Psoas muscle (tissue), 8 donors: ENCODE measurements around the gene GSE1. TPM values are rescaled to one million over a fixed set of nuclear protein-coding genes. Genes with fewer than 3 reads are reported as not detected.

Experiments
- ATAC-seq, 4 donors: fragments of 200-7000 bp; cut with Tn5 transposase; one replicate each; pipeline ENCODE4 v1.9.1; 2020; ENCODE audit warnings: moderate library complexity in 3 of 4, mild to moderate bottlenecking in 2 of 4
- DNase-seq, 2 donors: peaks; one replicate each; pipeline ENCODE4 v3.0.0-alpha.2; 2020
- H3K27ac ChIP-seq: fragments of 200-600 bp; one replicate; pipeline ENCODE4 v1.8.0; 2022
- H3K27me3 ChIP-seq, 3 donors: fragments of 200-600 bp in 1 of 3; one replicate each; pipeline versions ENCODE4 v1.6.1 to v1.8.0; 2013 to 2022; ENCODE audit warnings: low read length in 2 of 3, mild to moderate bottlenecking in 2 of 3, moderate library complexity in 1 of 3; ENCODE audit not compliant: insufficient read depth in 3 of 3
- H3K36me3 ChIP-seq, 2 donors: fragments of 200-600 bp in 1 of 2; one replicate each; pipeline versions ENCODE4 v1.6.1 to v1.8.0; 2013 to 2022; ENCODE audit warnings: low read depth in 1 of 2, mild to moderate bottlenecking in 1 of 2, moderate library complexity in 1 of 2; ENCODE audit not compliant: insufficient read depth in 1 of 2
- H3K4me1 ChIP-seq: fragments of 200-600 bp; one replicate; pipeline ENCODE4 v1.8.0; 2022
- H3K4me3 ChIP-seq: fragments of 200-600 bp; one replicate; pipeline ENCODE4 v1.8.0; 2022; ENCODE audit warnings: mild to moderate bottlenecking
- H3K9me3 ChIP-seq: fragments of 200-600 bp; one replicate; pipeline ENCODE4 v1.8.0; 2022
- WGBS, 3 donors: extraction: QIAGEN DNeasy Blood & Tissue Kit; methylation state at CpG; one replicate each; pipeline versions ENCODE4 v1.1.6 to v1.1.7; 2013; 5-methylcytosine and 5-hydroxymethylcytosine counted together
- intact Hi-C, 2 donors: fragments of 100-400 bp; cut with DNase I; formaldehyde crosslinking; loops; one replicate each; pipeline versions ENCODE4 v1.11.0 to v1.14.2; 2022
- polyA plus RNA-seq, 3 donors: library from polyadenylated mRNA; stranded (reverse); fragments of 200-250 nt; gene quantifications; one replicate each; pipeline ENCODE4 v1.2.3, GENCODE V29; 2013
- total RNA-seq, 4 donors: library from RNA; stranded (reverse); fragmentation: NEBNext Ultra II Directional in 2 of 4; extraction: Animal tissue kit (Norgen Biotek cat#: 25700) in 2 of 4; gene quantifications; one replicate each; pipeline versions ENCODE4 v1.2.1 to v1.2.4, GENCODE V29; 2021 to 2023
- TF ChIP-seq, protein P1 (sequence below): fragments of 200-600 bp; IDR thresholded peaks from one replicate; pipeline ENCODE4 v1.8.0; 2022; ENCODE audit warnings: antibody characterized with exemption
- donor health status: healthy with polysubstance abuse.
- donor health status: DM: no; HTN: no; CAD: no; lungs with moderate emphysema.
- donor health status: Bipolar disorder and iron deficiency.
- donor health status: healthy.
- donor health status: DM: yes; HTN: yes; CAD: no.
- donor health status: DM: no; HTN: no; CAD: no.
- donor health status: DM: no; HTN: no; CAD: no.
- donor health status: DM: yes; HTN: yes; CAD: no.

The GSE1 gene
- total and polyA plus RNA-seq, 7 donors: 10.8 to 90.5 (median 47.0) TPM

DNA sequence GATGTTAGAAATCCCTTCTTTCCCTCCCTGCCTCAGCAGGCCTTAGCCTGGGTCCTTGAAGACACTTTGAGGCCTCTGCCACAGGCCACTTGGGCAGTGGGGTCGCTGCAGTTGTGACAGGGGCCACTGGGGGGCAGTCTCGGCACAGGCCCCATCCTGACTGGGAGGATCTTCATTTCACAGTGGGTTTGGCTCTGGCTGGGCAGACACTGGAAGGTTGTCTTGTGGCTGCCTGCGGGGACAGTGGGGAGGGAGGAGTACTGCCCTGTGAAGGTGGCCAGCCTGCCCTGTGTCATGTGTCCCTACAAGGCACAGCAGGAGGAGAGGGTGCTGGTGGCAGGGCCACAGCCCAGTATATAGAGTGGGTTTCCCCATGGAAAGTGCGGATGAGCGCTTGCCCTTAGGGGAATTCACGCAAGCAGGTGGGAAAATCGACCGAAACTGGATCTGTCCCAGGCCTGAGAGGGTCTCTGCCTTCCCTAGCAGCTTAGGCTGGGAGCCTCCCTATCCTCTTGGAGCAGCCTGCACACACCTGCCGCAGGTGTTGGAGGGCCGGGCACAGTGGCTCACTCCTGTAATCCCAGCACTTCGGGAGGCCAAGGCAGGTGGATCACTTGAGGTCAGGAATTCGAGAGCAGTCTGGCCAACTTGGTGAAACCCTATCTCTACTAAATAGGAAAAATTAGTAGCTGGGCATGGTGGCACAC is 46.8 kb downstream of the GSE1 start:
- Histone ChIP-seq H3K27me3 (no peaks in the 10 kb centered on the region), H3K4me1 (peaks cover 15% of the 10 kb centered on the region), H3K27ac (peak overlapping the region; percentile 43), H3K4me3 (no peak overlapping the region), H3K9me3 (no peaks in the 10 kb centered on the region), H3K36me3 (peaks cover 0 to 90% of the 10 kb centered on the region in 2 donors)
- peak; percentile 73 to 89 for DNase-seq
- TF ChIP-seq, protein P1, sequence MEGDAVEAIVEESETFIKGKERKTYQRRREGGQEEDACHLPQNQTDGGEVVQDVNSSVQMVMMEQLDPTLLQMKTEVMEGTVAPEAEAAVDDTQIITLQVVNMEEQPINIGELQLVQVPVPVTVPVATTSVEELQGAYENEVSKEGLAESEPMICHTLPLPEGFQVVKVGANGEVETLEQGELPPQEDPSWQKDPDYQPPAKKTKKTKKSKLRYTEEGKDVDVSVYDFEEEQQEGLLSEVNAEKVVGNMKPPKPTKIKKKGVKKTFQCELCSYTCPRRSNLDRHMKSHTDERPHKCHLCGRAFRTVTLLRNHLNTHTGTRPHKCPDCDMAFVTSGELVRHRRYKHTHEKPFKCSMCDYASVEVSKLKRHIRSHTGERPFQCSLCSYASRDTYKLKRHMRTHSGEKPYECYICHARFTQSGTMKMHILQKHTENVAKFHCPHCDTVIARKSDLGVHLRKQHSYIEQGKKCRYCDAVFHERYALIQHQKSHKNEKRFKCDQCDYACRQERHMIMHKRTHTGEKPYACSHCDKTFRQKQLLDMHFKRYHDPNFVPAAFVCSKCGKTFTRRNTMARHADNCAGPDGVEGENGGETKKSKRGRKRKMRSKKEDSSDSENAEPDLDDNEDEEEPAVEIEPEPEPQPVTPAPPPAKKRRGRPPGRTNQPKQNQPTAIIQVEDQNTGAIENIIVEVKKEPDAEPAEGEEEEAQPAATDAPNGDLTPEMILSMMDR: peak; percentile 90
- intact Hi-C loops: loop anchor here (1.0 to 5.0 kb wide), 3 partner anchors 57 to 101 kb away; no protein-coding TSS in a partner anchor
- peak; percentile 82 to 88 (median 86) for ATAC-seq
- WGBS, 3 donors: 52 to 69% (median 56%) methylated on average over 12 of the region's 12 CpGs

DNA sequence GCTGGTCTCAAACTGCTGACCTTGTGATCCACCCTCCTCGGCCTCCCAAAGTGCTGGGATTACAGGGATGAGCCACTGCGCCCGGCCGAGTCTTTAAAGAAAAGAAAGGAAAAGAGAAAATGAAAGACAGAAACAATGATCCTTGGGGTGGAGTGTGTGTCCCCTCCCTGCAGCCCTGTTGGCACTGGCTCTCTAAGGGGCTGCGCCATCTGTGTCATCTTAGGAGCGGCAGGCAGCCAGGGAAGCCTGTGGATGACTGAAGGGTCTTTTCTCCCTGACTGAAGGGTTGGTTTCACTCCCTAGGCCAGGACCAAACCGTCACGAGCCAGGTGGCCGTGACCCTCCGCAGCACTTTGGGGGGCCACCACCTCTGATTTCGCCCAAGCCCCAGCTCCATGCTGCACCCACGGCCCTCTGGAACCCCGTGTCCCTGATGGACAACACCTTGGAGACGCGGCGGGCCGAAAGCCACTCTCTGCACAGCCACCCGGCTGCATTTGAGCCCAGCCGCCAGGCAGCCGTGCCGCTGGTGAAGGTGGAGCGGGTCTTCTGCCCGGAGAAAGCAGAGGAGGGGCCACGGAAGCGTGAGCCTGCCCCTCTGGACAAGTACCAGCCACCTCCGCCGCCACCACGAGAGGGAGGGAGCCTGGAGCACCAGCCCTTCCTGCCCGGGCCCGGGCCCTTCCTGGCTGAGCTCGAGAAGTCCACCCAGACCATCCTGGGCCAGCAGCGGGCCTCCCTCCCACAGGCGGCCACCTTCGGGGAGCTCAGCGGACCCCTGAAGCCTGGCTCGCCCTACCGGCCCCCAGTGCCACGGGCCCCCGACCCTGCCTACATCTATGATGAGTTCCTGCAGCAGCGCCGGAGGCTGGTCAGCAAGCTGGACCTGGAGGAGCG is 48.0 kb downstream of the GSE1 start:
- H3K36me3 ChIP-seq: peaks cover 5 to 91% of the 10 kb centered on the region in 2 donors
- H3K27me3 ChIP-seq: no peaks in the 10 kb centered on the region
- no peaks in the 10 kb centered on the region for H3K9me3 ChIP-seq
- H3K4me1 ChIP-seq: peaks cover 15% of the 10 kb centered on the region
- H3K4me3 ChIP-seq: no peak overlapping the region
- 94 to 96% (median 95%) methylated on average over 39 to 42 of the region's 42 CpGs for WGBS, 3 donors
- TF ChIP-seq, protein P1: no peak
- DNase-seq (no peak), ATAC-seq (no peak)
- intact Hi-C loops: loop anchor here (1.0 to 5.0 kb wide), 2 partner anchors 56 to 99 kb away; no protein-coding TSS in a partner anchor
- H3K27ac ChIP-seq: no peak overlapping the region

DNA sequence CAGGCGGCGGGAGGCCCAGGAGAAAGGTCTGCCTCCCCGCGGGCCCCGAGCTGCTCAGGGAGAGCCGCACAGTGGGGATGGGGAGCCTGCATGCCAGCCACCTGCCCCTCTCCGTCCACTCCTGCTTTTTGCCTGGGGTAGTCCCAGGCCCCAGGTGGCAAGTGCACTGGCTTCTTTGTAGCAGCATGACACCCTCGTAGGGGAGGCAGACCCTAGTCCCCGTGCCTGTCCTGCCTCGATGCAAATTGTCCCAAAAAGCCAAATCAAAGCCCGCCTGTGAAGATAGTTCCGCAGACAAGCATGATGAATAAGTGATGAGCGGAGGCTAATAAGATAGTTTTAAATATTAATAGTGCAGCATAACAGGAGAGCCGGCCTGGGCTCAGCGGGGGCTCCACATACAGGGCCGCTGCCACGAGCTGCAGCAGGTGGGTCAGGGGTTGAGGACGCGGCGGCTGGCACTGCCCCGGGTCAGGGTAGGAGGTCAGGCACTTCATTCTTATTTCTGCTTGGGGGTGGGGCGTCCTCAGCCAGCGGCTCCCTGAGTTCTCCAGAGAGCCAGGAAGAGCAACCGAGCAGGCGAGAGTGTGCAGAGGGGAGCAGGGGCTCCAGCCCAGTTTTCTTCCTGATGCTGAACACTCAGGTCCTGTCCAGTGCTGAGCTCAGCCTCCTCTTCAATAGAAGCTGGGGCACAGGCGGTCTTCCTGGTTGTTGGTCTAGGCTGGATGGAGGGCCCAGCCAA is 48.8 kb downstream of the GSE1 start:
- peaks cover 7 to 92% of the 10 kb centered on the region in 2 donors for H3K36me3 ChIP-seq
- H3K9me3 ChIP-seq: no peaks in the 10 kb centered on the region
- ATAC-seq (no peak), DNase-seq (no peak)
- 92 to 97% (median 96%) methylated on average over 20 to 26 of the region's 26 CpGs for WGBS, 3 donors
- no peaks in the 10 kb centered on the region for H3K27me3 ChIP-seq
- H3K4me3 ChIP-seq: no peak overlapping the region
- TF ChIP-seq, protein P1: no peak
- no peak overlapping the region for H3K27ac ChIP-seq
- intact Hi-C loops: loop anchor here (5.0 kb wide), 1 partner anchor 55 kb away; no protein-coding TSS in a partner anchor
- peaks cover 14% of the 10 kb centered on the region for H3K4me1 ChIP-seq

DNA sequence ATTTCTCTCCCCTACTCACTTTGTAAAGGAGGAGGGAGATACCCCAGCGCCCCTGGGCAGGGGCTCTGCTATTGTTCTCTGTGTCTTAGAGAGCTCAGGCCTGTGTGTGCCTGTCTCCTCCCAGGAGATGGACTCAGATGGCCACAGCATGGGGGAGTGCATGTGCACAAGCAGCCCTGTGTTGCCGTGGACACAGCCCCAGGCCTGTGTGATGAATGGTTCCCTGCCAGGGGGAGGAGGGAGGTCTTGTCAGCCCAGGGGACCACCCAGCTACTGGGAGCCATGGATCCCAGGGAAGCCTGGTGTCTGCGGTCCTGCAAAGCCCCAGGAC is 49.3 kb downstream of the GSE1 start:
- Histone ChIP-seq H3K27me3 (no peaks in the 10 kb centered on the region), H3K4me1 (peaks cover 12% of the 10 kb centered on the region), H3K4me3 (no peak overlapping the region), H3K27ac (no peak overlapping the region), H3K36me3 (peaks cover 10 to 92% of the 10 kb centered on the region in 2 donors), H3K9me3 (no peaks in the 10 kb centered on the region)
- no peak for ATAC-seq
- TF ChIP-seq, protein P1: no peak
- intact Hi-C loops: loop anchor here (5.0 kb wide), 1 partner anchor 55 kb away; no protein-coding TSS in a partner anchor
- 85 to 93% (median 90%) methylated on average over 3 of the region's 3 CpGs for WGBS, 3 donors
- DNase-seq: no peak
